Stimulated activated CD4-positive, alpha-beta T cell treated with anti-CD3 and anti-CD28 coated beads, Interleukin-15, amount 100 ng/mL, for 1 hour (primary cell): ENCODE measurements around the gene CD82.
"Not testable (repeated sequence)": the region's sequence is repeated elsewhere in the genome, so short reads cannot be mapped to it uniquely, and the experiment has no call there.

Source experiments
- DNase-seq, 2 donors: peaks; one replicate each; pipeline ENCODE4 v3.0.0-alpha.2; 2020; ENCODE audit warnings: low read depth in 1 of 2, low spot score in 1 of 2

CD82 gene

GRCh38 chr11:44559207-44559939 is 6.1 kb upstream of the CD82 start:
- no peak for DNase-seq

- DNase-seq, result not testable (repeated sequence)
Observed at GRCh38 chr11:44559940-44560300, 5.5 kb upstream of the CD82 start.

DNA sequence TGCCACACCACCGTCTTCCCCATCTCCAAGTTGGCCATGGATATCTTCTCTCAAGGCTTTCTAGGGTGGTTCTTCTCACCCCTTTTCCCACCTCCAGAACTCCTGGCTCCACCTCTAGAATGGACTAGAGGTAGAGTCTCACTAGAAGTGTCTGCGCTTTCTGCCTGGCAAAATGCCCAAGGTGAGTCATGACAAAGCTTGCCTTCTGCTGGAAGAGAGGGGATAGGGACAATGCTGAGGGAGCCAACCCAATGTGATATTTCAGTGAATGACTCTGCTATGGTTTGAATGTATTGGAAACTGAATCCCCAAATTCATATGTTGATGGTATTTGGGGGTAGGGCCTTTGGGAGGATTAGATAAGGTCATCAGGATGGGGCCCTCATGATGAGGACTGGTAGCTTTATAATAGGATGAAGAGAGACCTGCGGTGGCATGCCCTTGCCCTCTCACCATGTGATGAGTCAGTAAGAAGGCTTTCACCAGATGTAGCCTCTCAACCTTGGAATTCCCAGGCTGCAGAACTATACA is 4.1 kb upstream of the CD82 start:
- no peak for DNase-seq

- DNase-seq, result no peak
Observed at GRCh38 chr11:44561964-44562734, 3.3 kb upstream of the CD82 start.

GRCh38 chr11:44562845-44563460 is 2.5 kb upstream of the CD82 start:
- no peak for DNase-seq

DNA sequence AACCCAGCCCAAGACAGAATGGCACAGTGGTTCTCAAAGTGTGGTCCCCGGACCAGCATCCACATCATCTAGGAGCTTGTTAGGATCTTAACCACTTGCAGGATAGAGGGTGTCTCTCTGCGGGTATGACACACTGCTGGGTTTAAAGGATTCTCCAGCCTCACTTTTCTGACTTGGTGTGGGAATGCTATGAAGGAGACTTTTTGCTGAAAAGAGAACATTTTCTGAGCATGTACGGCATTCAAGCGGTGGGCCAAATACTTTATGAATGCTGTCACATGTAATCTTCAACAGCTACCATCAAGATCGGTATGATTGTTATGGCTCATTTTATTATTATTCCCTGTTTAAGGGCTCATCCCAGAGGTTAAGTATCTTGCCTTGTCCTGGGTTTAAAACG is 1.8 kb upstream of the CD82 start:
- DNase-seq, result no peak

DNA sequence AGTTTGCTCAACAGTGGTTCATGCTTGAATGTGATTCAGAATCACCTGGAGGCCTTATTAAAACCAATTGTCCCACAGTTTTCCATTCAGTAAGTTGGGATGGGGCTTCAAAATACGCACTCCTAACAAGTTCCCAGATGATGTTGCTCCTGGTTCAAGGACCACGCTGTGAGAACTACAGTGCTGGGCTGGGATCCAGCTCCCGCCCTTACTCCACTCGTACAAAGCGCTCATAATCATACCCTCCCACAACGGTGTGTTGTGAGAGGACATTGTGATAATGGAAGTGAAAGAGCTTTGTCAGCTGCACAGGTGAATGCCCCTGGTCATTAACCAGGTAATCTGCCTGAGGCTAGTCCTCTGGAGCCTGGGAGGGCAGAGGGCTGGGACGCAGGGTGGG is 1.3 kb upstream of the CD82 start:
- DNase-seq, result no peak

GRCh38 chr11:44564670-44565210 is 723 bp upstream of the CD82 start:
- no peak for DNase-seq

DNA sequence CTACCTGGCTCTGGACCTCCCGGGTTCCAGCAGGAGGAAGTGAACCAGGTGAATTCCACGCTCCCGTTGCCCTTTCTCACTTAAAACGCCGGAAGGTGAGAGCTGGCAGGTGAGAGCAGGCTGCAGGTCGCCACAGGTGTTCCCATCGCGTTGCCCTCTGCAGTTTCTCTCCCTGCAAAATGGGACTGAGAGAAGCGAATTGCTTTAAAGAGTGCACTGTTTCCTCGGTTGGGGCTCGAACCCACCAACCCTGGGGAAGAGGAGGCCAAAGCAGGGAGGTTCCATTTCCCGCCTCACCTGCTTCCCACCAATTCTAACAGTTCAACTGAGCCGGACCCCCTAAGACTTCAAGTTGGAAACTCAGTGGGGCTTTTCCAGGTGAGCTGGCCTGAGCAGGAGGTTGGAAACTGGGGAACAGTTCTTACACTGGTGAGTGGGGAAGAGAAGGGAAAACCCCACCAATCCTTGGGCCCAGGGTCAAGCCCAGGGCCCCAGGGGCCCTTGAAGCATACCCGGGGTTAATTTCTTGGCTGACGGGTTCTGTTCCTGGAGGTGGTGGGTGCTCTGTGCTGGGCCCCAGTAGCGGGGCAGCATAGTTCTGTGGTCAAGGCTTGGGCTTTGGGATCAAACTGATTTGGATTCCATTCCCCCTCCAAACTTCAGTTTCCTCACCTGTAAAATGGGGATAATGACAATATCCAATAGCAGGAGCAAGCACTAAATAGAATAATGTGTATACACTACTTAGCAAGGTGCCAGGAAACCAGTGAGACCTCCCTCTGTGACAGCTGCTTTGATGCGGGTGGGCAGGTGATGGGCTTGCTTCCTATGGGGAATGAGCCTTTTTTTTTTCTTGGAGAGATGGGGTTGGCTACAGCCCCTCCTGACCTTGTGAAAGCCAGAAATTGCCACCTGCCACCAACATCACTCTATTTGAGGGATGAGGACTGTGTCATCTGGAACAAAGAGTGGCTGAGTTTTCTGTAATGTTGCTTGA is 788 bp downstream of the CD82 start:
- no peak for DNase-seq

- DNase-seq, result no peak
Observed at GRCh38 chr11:44566952-44567875, 1.8 kb downstream of the CD82 start.

GRCh38 chr11:44567876-44568256 is 2.4 kb downstream of the CD82 start:
- no peak for DNase-seq

DNA sequence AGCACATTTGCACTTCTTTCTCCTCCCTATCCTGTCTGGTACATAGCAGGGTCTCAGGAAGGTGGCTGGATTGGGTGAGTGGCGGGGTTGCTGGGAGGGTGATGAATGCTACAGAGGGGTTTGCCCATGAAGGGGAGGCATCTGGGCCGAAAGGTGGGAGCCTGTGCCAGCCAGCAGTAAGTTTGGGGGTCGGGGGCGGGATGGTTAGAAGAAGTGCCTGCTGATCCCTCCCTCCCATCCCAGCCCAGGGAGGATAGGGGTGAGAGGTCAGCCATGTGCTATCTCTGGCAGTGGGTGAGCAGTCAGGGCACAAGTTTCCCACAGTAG is 2.8 kb downstream of the CD82 start:
- DNase-seq, result no peak

- DNase-seq, result peak; percentile 77 to 83
Observed at GRCh38 chr11:44568658-44569473, 3.4 kb downstream of the CD82 start.

DNA sequence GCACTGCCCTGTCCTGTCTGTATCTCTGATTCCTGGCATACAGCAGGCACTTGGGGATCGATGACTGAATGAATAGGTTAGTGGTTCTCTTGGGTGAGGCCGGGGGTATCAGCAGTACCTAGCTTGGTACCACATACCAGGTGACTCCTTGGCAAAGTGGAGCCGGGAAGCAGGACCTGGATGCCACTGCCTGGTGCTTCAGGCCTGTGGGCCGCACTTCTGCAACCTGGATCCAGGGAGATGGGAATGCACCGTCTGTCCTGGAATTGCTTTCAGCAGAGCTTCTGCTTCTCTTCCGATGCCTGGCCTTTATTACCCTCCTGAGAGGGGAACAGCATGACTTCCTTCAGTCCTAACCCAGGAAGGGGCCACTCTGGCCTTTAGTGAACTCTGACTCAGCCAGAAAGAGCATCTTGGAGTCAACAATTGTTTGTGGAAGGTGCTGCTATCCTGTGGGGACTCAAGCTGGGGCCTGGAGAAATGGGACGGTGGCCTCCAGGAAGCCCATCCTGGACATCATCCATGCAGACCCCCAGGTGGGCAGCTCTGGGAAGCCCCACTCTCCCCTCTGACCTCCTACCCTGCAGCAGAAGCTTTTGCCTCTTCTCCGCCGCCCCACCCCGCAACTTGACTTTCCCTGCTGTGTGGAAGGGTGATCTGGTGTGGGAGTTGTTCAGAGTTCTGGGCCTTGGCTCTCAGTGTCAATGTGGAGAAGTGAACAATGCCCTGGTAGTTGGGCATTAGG is 5.1 kb downstream of the CD82 start:
- DNase-seq, result no peak

DNA sequence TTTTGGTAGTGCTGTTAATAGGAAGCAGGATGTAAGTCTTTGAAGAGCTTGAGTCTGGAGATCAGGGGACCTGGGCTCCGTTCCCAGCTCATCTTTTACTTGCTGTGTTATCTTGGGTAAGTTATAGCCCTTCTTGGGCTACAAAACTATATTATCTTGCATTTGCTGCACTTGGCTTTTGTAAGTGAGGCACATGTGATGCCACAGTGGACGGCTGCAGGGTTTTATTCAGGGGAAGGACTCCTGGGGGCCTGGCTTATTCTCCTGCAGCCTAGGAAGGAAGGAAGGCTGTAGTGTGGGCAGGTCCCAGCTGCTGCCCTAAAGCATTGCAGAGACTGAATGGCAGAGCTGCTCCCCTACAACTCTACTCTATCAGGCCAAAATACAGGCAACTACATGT is 6.4 kb downstream of the CD82 start:
- DNase-seq, result no peak

DNA sequence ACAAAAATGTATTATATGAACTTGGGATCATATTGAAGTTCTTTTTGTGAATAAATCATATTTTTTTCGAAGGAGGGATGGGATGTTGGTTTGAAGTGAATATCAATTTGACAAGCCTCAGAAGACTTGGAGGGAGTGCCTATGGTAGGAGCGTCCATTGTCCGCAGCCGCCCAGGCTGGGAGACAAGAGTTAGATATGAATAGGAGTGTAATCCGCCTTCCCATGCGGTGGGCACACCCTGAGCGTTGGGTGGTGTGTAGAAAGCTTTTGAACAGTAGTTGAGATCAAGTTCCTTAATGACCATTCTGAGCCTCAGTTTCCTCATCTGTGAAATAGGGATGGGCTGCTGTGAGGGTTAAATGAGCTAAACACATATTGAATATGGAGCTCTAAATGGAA is 7.0 kb downstream of the CD82 start:
- no peak for DNase-seq

- no peak for DNase-seq
Observed at GRCh38 chr11:44572884-44573283, 7.4 kb downstream of the CD82 start.

- no peak for DNase-seq
Observed at GRCh38 chr11:44573333-44573732, 7.9 kb downstream of the CD82 start.
